Esophagus squamous epithelium (tissue), 5 donors: ENCODE data around the gene CAMKMT. TPM values are rescaled to one million over a fixed set of nuclear protein-coding genes. Genes with fewer than 3 reads are reported as not detected.

Experiments
- DNase-seq: peaks from one replicate; lab custom pipeline; 2025; lab: John Stamatoyannopoulos, UW
- H3K27ac ChIP-seq, 4 donors: fragments of 200-600 bp; sonication (generic); one replicate each; pipeline ENCODE4 v1.5.1; 2016 to 2019; ENCODE audit warnings: mild to moderate bottlenecking in 1 of 4
- H3K27me3 ChIP-seq, 4 donors: fragments of 200-600 bp; sonication (generic); 1 replicate in 3 of 4; 2 replicates in 1 of 4; pipeline versions ENCODE4 v1.5.1 to v1.6.0; 2017 to 2021; ENCODE audit warnings: antibody characterized with exemption in 1 of 4
- H3K36me3 ChIP-seq, 3 donors: fragments of 200-600 bp; sonication (generic); one replicate each; pipeline ENCODE4 v1.5.1; 2016 to 2019
- H3K4me1 ChIP-seq, 3 donors: fragments of 200-600 bp; sonication (generic); one replicate each; pipeline ENCODE4 v1.5.1; 2017 to 2019
- H3K4me3 ChIP-seq, 4 donors: fragments of 200-600 bp; sonication (generic); 1 replicate in 3 of 4; 2 replicates in 1 of 4; pipeline ENCODE4 v1.5.1; 2016 to 2019; ENCODE audit warnings: mild to moderate bottlenecking in 2 of 4, moderate library complexity in 1 of 4
- H3K9me3 ChIP-seq, 3 donors: fragments of 200-600 bp; sonication (generic); one replicate each; pipeline ENCODE4 v1.5.1; 2016 to 2019
- POLR2A ChIP-seq, 4 donors: fragments of 450-650 bp; IDR thresholded peaks; one replicate each; pipeline ENCODE4 v1.6.1; 2017; ENCODE audit warnings: antibody characterized with exemption in 4 of 4, mild to moderate bottlenecking in 4 of 4, moderate library complexity in 3 of 4
- WGBS, 2 donors: methylation state at CpG; one replicate each; pipeline ENCODE4 v1.1.5; 2018; 5-methylcytosine and 5-hydroxymethylcytosine counted together
- intact Hi-C: fragments of 100-400 bp; cut with DNase I; formaldehyde crosslinking; loops from one replicate; pipeline ENCODE4 v1.15.0; 2022
- total RNA-seq, 4 donors: library from RNA; depleted of rRNA; stranded (reverse); fragments of >200 nt; gene quantifications; one replicate each; pipeline ENCODE4 v1.1.0, GENCODE V29; 2016
- TF ChIP-seq, protein P1 (sequence below), 6 experiments: fragments of 450-650 bp in 4 of 6; fragments of 200-600 bp in 2 of 6; sonication (generic) in 2 of 6; IDR thresholded peaks; one replicate each; pipeline ENCODE4 v1.5.1; 2016 to 2019; ENCODE audit warnings: antibody characterized with exemption in 6 of 6, mild to moderate bottlenecking in 4 of 6, moderate library complexity in 4 of 6
- donor health status: DM: yes; HTN: yes; CAD: no.

CAMKMT gene
- total RNA-seq, 4 donors from 2014 or later: 5.7 to 14.4 (median 10.6) TPM

DNA sequence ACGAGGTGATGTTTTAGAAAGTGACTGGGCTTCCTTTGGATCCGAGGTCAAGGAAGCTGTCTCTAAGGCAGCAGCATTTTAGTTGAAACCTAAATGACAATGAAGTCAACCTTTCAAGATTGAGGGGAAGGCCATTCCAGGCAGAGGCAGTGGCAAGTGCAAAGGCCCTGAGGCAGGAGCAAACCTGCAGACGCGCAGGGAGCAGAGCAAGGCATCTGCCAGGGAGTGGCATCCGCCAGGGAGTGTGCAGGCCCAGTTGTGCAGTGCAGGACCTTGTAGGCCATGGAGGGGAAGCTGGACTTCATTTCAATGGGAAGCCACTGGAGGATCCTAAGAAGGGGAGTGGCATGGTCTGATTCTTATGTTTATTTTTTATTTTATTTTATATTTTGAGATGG lies 425.1 kb downstream of the CAMKMT start:
- H3K4me3 ChIP-seq: no peak overlapping the region
- intact Hi-C loops: no loop called here
- H3K9me3 ChIP-seq: peaks cover 0 to 6% (median 0%) of the 10 kb centered on the region in 3 donors
- 83 to 89% methylated on average over 5 of the region's 5 CpGs for WGBS, 2 donors
- no peak for DNase-seq
- H3K27ac ChIP-seq: no peak overlapping the region
- no peaks in the 10 kb centered on the region for H3K4me1 ChIP-seq
- H3K27me3 ChIP-seq: peaks cover 0 to 22% (median 0%) of the 10 kb centered on the region in 4 donors
- no peak for TF ChIP-seq POLR2A (IDR thresholded peaks at IDR 0.05)
- TF ChIP-seq, protein P1, sequence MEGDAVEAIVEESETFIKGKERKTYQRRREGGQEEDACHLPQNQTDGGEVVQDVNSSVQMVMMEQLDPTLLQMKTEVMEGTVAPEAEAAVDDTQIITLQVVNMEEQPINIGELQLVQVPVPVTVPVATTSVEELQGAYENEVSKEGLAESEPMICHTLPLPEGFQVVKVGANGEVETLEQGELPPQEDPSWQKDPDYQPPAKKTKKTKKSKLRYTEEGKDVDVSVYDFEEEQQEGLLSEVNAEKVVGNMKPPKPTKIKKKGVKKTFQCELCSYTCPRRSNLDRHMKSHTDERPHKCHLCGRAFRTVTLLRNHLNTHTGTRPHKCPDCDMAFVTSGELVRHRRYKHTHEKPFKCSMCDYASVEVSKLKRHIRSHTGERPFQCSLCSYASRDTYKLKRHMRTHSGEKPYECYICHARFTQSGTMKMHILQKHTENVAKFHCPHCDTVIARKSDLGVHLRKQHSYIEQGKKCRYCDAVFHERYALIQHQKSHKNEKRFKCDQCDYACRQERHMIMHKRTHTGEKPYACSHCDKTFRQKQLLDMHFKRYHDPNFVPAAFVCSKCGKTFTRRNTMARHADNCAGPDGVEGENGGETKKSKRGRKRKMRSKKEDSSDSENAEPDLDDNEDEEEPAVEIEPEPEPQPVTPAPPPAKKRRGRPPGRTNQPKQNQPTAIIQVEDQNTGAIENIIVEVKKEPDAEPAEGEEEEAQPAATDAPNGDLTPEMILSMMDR (IDR thresholded peaks at IDR 0.05): no peak
- no peaks in the 10 kb centered on the region for H3K36me3 ChIP-seq

DNA sequence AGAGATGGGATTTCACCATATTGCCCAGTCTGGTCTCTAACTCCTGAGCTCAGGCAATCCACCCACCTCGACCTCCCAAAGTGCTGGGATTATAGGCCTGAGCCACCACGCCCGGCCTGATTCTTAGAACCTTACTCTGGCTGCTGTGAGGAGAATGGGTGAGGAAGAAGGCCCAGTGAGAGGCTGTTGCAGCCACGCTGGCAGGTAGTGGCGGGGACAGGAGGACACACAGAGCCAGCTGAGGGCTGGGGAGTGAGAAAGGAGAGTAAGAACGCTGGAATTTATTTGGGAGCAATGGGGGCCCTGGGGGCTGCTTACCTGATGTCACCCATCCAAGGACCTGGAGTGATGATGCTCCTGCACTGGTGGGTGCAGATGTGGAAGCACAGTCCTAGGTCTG lies 425.9 kb downstream of the CAMKMT start:
- TF ChIP-seq, protein P1 (IDR thresholded peaks at IDR 0.05): no peak
- no peak for TF ChIP-seq POLR2A (IDR thresholded peaks at IDR 0.05)
- WGBS, 2 donors: 83 to 94% methylated on average over 2 to 5 of the region's 6 CpGs
- intact Hi-C loops: no loop called here
- no peak overlapping the region for H3K27ac ChIP-seq
- no peak for DNase-seq
- no peaks in the 10 kb centered on the region for H3K4me1 ChIP-seq
- no peak overlapping the region for H3K4me3 ChIP-seq
- H3K9me3 ChIP-seq: no peaks in the 10 kb centered on the region
- peaks cover 0 to 26% (median 0%) of the 10 kb centered on the region in 4 donors for H3K27me3 ChIP-seq
- no peaks in the 10 kb centered on the region for H3K36me3 ChIP-seq

DNA sequence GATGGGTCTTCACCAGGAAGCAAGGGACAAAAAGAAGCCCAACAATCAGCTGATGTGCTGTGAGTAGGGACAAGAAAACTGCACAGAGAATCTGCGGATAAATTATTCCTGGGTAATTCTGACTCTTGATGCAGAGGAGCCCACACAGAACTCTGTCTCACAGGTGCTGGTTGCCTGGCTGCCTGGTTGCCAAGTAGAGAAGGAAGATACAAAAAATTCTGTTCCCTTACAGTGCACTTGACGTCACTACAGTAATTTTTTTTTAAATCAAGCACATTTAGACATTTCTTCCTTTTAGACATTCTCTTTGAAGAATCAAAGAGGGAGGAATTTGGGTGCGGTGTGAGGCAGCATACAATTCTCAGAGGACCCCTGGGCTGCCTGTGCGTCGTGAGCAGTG lies 427.7 kb downstream of the CAMKMT start:
- WGBS, 2 donors: 45 to 52% methylated on average over 5 of the region's 5 CpGs
- H3K9me3 ChIP-seq: no peaks in the 10 kb centered on the region
- H3K36me3 ChIP-seq: no peaks in the 10 kb centered on the region
- no peak for DNase-seq
- no peak overlapping the region for H3K4me3 ChIP-seq
- H3K27me3 ChIP-seq: peaks cover 0 to 26% (median 0%) of the 10 kb centered on the region in 4 donors
- no peak overlapping the region for H3K27ac ChIP-seq
- no peaks in the 10 kb centered on the region for H3K4me1 ChIP-seq
- intact Hi-C loops: no loop called here
- TF ChIP-seq, protein P1 (IDR thresholded peaks at IDR 0.05): no peak
- no peak for TF ChIP-seq POLR2A (IDR thresholded peaks at IDR 0.05)

DNA sequence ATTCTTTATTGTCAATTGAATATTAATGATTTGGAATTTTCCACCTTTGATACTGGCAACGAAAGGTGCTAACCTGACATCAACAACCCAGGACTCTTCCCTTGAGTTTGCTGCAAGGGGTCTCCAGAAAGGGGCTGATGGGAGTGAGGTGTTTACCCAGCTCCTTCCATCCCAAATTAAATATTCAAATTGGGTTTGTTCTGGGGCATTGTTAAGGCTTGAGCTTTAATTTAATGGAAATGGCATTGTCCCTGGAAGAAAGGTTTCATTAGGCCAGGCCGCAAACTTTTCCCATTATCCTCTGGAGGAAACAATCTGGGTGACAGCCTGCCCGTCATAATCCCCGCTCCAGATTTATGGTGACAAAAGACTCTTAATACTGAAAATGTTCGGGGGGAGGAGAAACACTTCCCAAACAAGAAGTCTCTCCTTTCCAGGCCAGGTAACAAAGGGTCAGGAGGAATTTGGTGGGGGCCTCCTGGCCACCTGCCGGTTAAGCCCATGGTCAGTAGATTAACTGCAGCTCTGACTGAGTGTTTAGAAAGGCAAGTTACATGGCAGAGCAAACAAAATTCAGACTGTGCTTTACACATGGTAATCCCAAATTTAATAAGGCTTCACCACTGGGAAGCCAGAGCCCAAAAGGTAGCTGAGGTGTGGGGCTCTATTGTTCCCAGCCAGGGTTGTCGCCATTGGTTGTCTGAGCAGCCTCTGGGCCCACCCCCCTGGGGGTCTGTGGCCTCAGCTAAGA lies 428.4 kb downstream of the CAMKMT start:
- Histone ChIP-seq H3K27me3 (peaks cover 0 to 30% (median 0%) of the 10 kb centered on the region in 4 donors), H3K9me3 (no peaks in the 10 kb centered on the region), H3K36me3 (no peaks in the 10 kb centered on the region), H3K4me3 (no peak overlapping the region), H3K4me1 (no peaks in the 10 kb centered on the region), H3K27ac (no peak overlapping the region)
- 61 to 64% methylated on average over 7 of the region's 7 CpGs for WGBS, 2 donors
- intact Hi-C loops: no loop called here
- DNase-seq: no peak
- TF ChIP-seq POLR2A (IDR thresholded peaks at IDR 0.05): no peak
- TF ChIP-seq, protein P1 (IDR thresholded peaks at IDR 0.05): no peak

DNA sequence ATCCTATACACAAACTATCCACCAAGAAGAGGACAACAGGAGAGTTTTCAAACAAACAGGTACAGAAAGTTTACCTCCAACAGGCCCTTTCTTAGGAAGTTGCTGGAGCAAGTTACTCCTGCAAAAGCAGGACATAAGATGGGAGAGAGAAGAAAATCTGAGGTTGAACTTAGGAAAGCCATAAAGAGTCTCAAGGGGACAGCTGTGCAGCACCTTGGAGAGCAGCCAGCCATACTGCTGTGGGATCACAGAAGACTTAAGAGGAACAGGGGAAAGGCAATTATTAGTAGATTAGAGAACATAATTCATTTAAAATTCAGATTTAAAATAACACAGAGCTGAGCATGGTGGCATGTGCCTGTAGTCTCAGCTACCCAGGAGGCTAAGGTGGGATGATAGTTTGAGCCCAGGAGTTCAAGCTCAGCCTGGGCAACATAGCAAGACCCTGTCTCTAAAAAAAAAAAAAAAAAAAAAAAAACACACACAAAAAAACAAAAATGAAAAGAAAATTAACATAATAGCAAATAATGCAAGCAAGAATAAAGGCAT lies 431.6 kb downstream of the CAMKMT start:
- no peak overlapping the region for H3K27ac ChIP-seq
- TF ChIP-seq POLR2A (IDR thresholded peaks at IDR 0.05): no peak
- TF ChIP-seq, protein P1 (IDR thresholded peaks at IDR 0.05): no peak
- DNase-seq: no peak

More for the DNA sequence above, 431.6 kb downstream of the CAMKMT start:
- Histone ChIP-seq H3K4me3 (no peak overlapping the region), H3K4me1 (no peaks in the 10 kb centered on the region), H3K9me3 (no peaks in the 10 kb centered on the region), H3K36me3 (no peaks in the 10 kb centered on the region), H3K27me3 (peaks cover 0 to 61% (median 0%) of the 10 kb centered on the region in 4 donors)
- intact Hi-C loops: no loop called here
